Activated B cell treated with CpG ODN at 0.5 μM for 24 hours (primary cell): ENCODE results near the gene PTPN18. TPM values are rescaled to one million over a fixed set of nuclear protein-coding genes. Genes with fewer than 3 reads are reported as not detected.

Source experiments
- ATAC-seq: fragments of 200-7000 bp; cut with Tn5 transposase; one replicate; pipeline ENCODE4 v1.10.0; 2021; ENCODE audit warnings: low read depth, mild to moderate bottlenecking, moderate library complexity
- CTCF ChIA-PET: fragments of 350-600 bp; sonication (Branson Sonifier 250); formaldehyde crosslinking; loops from one replicate; lab custom pipeline; 2021; ENCODE audit warnings: antibody characterized with exemption; lab: Charles Lee
- POLR2A ChIA-PET: fragments of 350-600 bp; sonication (Branson Sonifier 250); formaldehyde crosslinking; loops from one replicate; lab custom pipeline; 2021; ENCODE audit warnings: antibody characterized with exemption; lab: Charles Lee
- DNase-seq: peaks from one replicate; pipeline ENCODE4 v3.0.0; 2022
- H3K27ac Mint-ChIP-seq: one replicate; pipeline ENCODE4 v1.8.0; 2020; ENCODE audit warnings: mixed read lengths
- H3K27me3 Mint-ChIP-seq: one replicate; pipeline ENCODE4 v1.8.0; 2021; ENCODE audit warnings: mixed read lengths
- H3K36me3 Mint-ChIP-seq: one replicate; pipeline ENCODE4 v1.8.0; 2021; ENCODE audit warnings: low read depth, mixed read lengths
- H3K4me1 Mint-ChIP-seq: one replicate; pipeline ENCODE4 v1.8.0; 2021; ENCODE audit warnings: mixed read lengths
- H3K4me3 Mint-ChIP-seq: one replicate; pipeline ENCODE4 v1.8.0; 2020; ENCODE audit warnings: mild to moderate bottlenecking, mixed read lengths
- H3K9me3 Mint-ChIP-seq: one replicate; pipeline ENCODE4 v1.8.0; 2020; ENCODE audit warnings: mixed read lengths
- intact Hi-C: fragments of 100-400 bp; cut with micrococcal nuclease; formaldehyde crosslinking; loops from one replicate; pipeline ENCODE4 v1.15.1; 2024
- total RNA-seq: library from RNA; stranded (reverse); gene quantifications from 2 replicates; pipeline ENCODE4 v1.2.3, GENCODE V29; 2022
- TF ChIP-seq, protein P1 (sequence below): fragments of 200-600 bp; IDR thresholded peaks from one replicate; pipeline ENCODE4 v1.8.0; 2022; ENCODE audit warnings: antibody characterized with exemption, mild to moderate bottlenecking

The PTPN18 gene
- total RNA-seq, 1 donor from 2014 or later, result 77.7 TPM

DNA sequence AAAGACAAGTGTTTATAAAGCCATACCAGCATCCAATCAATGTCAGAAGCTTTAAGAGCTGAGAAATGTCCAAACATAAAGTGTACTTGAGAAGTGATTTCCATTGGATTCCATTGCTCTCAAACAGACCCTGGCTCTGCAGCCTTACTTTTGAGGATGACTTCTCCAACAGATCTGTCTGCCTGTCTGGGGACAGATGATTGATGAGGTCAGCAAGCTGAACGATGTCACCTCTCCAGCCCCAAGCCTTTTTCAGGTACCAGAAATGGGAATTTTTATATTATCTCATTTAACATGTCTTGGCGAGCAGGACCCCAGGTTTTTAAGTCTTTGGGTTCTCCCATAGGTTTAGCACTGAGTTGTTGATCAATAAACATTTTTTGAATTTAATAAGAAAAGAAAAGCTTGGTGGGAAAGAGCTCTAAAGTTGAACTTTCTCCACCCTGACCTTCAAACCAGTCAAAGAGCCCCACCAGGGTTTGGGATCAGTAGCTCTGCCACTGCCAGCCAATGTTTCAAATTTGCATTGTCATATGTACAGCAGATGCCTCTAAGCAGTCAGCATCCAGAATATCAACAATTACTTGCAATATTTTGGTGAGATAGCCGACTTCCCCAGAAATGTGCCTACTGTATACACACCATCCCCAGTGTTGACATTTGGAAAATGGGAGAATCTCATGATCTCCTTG lies 22.5 kb downstream of the PTPN18 start:
- ATAC-seq, result no peak
- Mint-ChIP-seq H3K4me3 (no peak overlapping the region), H3K9me3 (no peaks in the 10 kb centered on the region), H3K27me3 (no peaks in the 10 kb centered on the region), H3K4me1 (peaks cover 92% of the 10 kb centered on the region), H3K36me3 (peaks cover 48% of the 10 kb centered on the region), H3K27ac (peak overlapping the region; percentile 33)
- ChIA-PET POLR2A (interaction anchor here (1.3 to 5.4 kb wide), 3 partner anchors 8 to 36 kb away, joined by 7 to 37 read pairs (median 11); partner anchors contain the start of gene IMP4), CTCF (no interaction called here)
- TF ChIP-seq, protein P1, sequence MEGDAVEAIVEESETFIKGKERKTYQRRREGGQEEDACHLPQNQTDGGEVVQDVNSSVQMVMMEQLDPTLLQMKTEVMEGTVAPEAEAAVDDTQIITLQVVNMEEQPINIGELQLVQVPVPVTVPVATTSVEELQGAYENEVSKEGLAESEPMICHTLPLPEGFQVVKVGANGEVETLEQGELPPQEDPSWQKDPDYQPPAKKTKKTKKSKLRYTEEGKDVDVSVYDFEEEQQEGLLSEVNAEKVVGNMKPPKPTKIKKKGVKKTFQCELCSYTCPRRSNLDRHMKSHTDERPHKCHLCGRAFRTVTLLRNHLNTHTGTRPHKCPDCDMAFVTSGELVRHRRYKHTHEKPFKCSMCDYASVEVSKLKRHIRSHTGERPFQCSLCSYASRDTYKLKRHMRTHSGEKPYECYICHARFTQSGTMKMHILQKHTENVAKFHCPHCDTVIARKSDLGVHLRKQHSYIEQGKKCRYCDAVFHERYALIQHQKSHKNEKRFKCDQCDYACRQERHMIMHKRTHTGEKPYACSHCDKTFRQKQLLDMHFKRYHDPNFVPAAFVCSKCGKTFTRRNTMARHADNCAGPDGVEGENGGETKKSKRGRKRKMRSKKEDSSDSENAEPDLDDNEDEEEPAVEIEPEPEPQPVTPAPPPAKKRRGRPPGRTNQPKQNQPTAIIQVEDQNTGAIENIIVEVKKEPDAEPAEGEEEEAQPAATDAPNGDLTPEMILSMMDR, result no peak
- intact Hi-C loops, result no loop called here
- no peak for DNase-seq

DNA sequence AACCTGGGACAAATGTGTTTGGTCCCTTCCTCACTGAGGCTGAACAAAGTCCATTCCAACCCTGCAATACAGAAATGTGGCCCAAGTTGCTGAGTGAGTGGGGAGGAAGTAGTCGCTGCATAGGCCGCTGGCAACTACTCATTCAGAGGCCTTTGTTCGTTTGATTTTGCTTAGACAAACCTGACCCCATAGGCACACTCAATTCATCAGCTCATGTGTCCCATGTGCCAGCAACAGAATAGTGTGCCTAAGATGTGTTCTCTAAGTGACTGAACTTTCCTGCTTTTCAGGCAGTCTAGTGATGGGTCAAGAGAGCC lies 23.0 kb downstream of the PTPN18 start:
- Mint-ChIP-seq H3K27me3 (no peaks in the 10 kb centered on the region), H3K4me3 (no peak overlapping the region), H3K27ac (no peak overlapping the region), H3K4me1 (peaks cover 87% of the 10 kb centered on the region), H3K9me3 (no peaks in the 10 kb centered on the region), H3K36me3 (peaks cover 45% of the 10 kb centered on the region)
- ChIA-PET CTCF (no interaction called here), POLR2A (interaction anchor here (1.3 to 5.4 kb wide), 2 partner anchors 11 to 36 kb away, joined by 7 to 37 read pairs; partner anchors contain the start of gene IMP4)
- TF ChIP-seq, protein P1, result no peak
- intact Hi-C loops, result no loop called here
- no peak for ATAC-seq
- DNase-seq, result no peak

DNA sequence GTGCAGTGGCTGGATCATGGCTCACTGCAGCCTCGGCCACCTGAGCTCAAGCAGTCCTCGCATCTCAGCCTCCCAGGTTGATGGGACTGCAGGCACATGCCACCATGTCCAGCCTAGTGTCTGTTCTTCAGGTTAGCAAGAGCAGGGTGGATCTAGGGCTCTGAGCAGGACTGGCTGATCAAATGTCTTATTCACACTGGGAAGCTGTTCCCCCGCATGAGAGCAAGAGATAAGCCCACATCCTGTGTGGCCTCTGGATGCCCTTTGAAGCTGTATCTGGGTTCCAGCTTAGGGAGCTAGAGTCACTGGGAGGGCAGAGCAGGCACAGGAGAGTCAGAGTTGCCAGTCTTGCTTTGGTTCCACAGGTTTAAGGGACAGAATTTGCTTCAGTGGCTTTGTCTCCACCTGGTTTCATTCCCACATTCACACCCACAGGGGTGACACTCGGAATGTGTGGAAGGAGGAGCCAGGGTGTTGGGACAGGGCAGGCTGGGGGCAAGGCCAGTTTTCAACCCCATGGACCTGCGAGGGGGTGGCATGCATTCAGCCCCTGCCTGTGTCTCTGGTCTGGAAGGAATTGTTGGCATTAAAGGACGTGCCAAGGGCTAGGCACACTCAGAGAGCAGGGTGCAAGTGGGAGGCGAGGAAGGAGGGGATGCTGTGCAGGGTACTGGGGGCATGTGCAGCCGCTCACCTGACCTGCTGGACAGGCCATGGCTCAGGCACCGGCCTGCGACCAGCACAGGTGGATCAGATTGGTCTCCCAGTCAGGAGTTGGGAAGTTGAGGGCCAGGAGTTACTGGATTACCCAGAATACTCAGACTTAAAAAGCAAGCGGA lies 24.5 kb downstream of the PTPN18 start:
- intact Hi-C loops, result no loop called here
- CTCF ChIA-PET, result no interaction called here
- DNase-seq, result no peak
- ATAC-seq, result no peak
- no peaks in the 10 kb centered on the region for H3K27me3 Mint-ChIP-seq
- TF ChIP-seq, protein P1, result no peak
- peaks cover 32% of the 10 kb centered on the region for H3K36me3 Mint-ChIP-seq
- POLR2A ChIA-PET, result interaction anchor here (5.4 kb wide), 1 partner anchor 9 kb away, joined by 37 read pairs; no protein-coding TSS in a partner anchor
- H3K27ac Mint-ChIP-seq, result peak overlapping the region; percentile 16
- no peaks in the 10 kb centered on the region for H3K9me3 Mint-ChIP-seq
- no peak overlapping the region for H3K4me3 Mint-ChIP-seq
- peaks cover 81% of the 10 kb centered on the region for H3K4me1 Mint-ChIP-seq

DNA sequence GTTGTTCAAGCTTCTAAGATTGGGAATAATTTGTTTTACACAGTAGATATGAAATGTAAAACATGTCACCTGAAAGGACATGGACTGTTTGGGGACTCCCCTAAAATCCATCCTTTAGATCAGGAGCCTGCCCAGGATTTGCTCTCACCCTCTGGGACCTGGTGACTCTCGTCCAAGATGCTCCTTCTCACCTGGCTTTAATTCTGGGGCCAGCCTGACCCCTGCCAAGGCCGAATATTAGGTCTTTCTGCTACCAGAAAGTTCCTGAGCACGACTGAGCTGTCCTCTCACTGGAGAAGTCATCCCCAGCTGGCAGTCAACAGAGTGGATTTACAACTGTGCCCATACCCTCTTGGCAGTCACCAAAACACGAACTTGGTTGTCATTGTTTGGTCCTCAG lies 25.3 kb downstream of the PTPN18 start:
- ChIA-PET POLR2A (interaction anchor here (1.0 to 2.1 kb wide), 3 partner anchors 8 to 39 kb away, joined by 3 to 9 read pairs (median 5); a partner anchor contains a TSS), CTCF (interaction anchor here (0.8 kb wide), 1 partner anchor 8 kb away, joined by 3 read pairs; no protein-coding TSS in a partner anchor)
- no peak overlapping the region for H3K27ac Mint-ChIP-seq
- peaks cover 82% of the 10 kb centered on the region for H3K4me1 Mint-ChIP-seq
- peaks cover 25% of the 10 kb centered on the region for H3K36me3 Mint-ChIP-seq
- no peak for DNase-seq
- H3K27me3 Mint-ChIP-seq, result no peaks in the 10 kb centered on the region
- TF ChIP-seq, protein P1, result no peak
- intact Hi-C loops, result loop anchor here (1.0 kb wide), 1 partner anchor 10 kb away; no protein-coding TSS in a partner anchor
- H3K9me3 Mint-ChIP-seq, result no peaks in the 10 kb centered on the region
- H3K4me3 Mint-ChIP-seq, result no peak overlapping the region
- ATAC-seq, result no peak
